PC-3 (cell line): Measurements from ENCODE around the gene PRMT9. TPM values are rescaled to one million over a fixed set of nuclear protein-coding genes. Genes with fewer than 3 reads are reported as not detected.

Source experiments
- ATAC-seq: fragments of 200-7000 bp; cut with Tn5 transposase; 2 replicates; pipeline ENCODE4 v1.9.1; 2020; ENCODE audit warnings: mild to moderate bottlenecking, moderate library complexity
- BruUV-seq: library from RNA; stranded (reverse); fragments of 400-500 nt; replicated peaks from 2 replicates; lab custom pipeline; 2021; lab: Mats Ljungman, UMichigan
- CTCF ChIA-PET: fragments of 300-600 bp; sonication (Branson Sonifier 250); formaldehyde crosslinking; loops from one replicate; lab custom pipeline; 2022; ENCODE audit warnings: antibody characterized with exemption; lab: Charles Lee
- POLR2A ChIA-PET: fragments of 300-600 bp; sonication (Branson Sonifier 250); formaldehyde crosslinking; loops from one replicate; lab custom pipeline; 2022; ENCODE audit warnings: antibody characterized with exemption; ENCODE audit not compliant: unreplicated experiment; lab: Charles Lee
- DNase-seq: peaks from one replicate; pipeline ENCODE4 v3.0.0-alpha.2; 2015
- H2AFZ ChIP-seq: fragments of 300-600 bp; sonication (generic); 2 replicates; pipeline ENCODE4 v1.6.0; 2016; ENCODE audit warnings: antibody characterized with exemption, low read length
- H3F3A ChIP-seq: fragments of 300-600 bp; sonication (generic); one replicate; pipeline ENCODE4 v1.6.0; 2017; ENCODE audit warnings: antibody characterized with exemption, low read length, control low read depth, mild to moderate bottlenecking; ENCODE audit not compliant: unreplicated experiment
- H3K27ac ChIP-seq: fragments of 300-600 bp; sonication (generic); 2 replicates; pipeline ENCODE4 v1.5.1; 2016; ENCODE audit warnings: mild to moderate bottlenecking, low read length
- H3K27me3 ChIP-seq: fragments of 300-600 bp; sonication (generic); 2 replicates; pipeline ENCODE4 v1.6.1; 2016; ENCODE audit warnings: low read length, mixed read lengths
- H3K36me3 ChIP-seq: fragments of 300-600 bp; sonication (generic); 2 replicates; pipeline ENCODE4 v1.6.1; 2016; ENCODE audit warnings: low read depth, mixed run types, low read length, mixed read lengths
- H3K4me1 ChIP-seq: fragments of 300-600 bp; sonication (generic); 2 replicates; pipeline ENCODE4 v1.5.1; 2016; ENCODE audit warnings: low read length; ENCODE audit not compliant: insufficient read depth
- H3K4me2 ChIP-seq: fragments of 300-600 bp; sonication (generic); 2 replicates; pipeline ENCODE4 v1.6.0; 2016; ENCODE audit warnings: low read length
- H3K4me3 ChIP-seq: fragments of 300-600 bp; sonication (generic); 2 replicates; pipeline ENCODE4 v1.5.1; 2016; ENCODE audit warnings: mild to moderate bottlenecking, low read length, mixed read lengths
- H3K79me2 ChIP-seq: fragments of 300-600 bp; sonication (generic); 2 replicates; pipeline ENCODE4 v1.6.1; 2017; ENCODE audit warnings: low read length, mixed read lengths
- H3K9ac ChIP-seq: fragments of 300-600 bp; sonication (generic); 2 replicates; pipeline ENCODE4 v1.6.0; 2016; ENCODE audit warnings: mild to moderate bottlenecking, low read length
- H3K9me2 ChIP-seq: fragments of 300-600 bp; sonication (generic); replicated peaks from 2 replicates; pipeline ENCODE4 v1.6.1; 2016; ENCODE audit warnings: mixed run types, low read length, mixed read lengths
- H3K9me3 ChIP-seq: fragments of 300-600 bp; sonication (generic); 2 replicates; pipeline ENCODE4 v1.6.1; 2016; ENCODE audit warnings: low read length, mixed read lengths
- H4K20me1 ChIP-seq: fragments of 300-600 bp; sonication (generic); 2 replicates; pipeline ENCODE4 v1.6.1; 2016; ENCODE audit warnings: low read length, mixed read lengths
- CTCF ChIP-seq: fragments of 300-600 bp; sonication (generic); conservative IDR thresholded peaks from 2 replicates; pipeline ENCODE4 v1.5.1; 2017; ENCODE audit warnings: antibody characterized with exemption, low read depth, mild to moderate bottlenecking, low read length
- EZH2 ChIP-seq: fragments of 300-600 bp; sonication (generic); IDR thresholded peaks from one replicate; pipeline ENCODE4 v1.6.1; 2017; ENCODE audit warnings: antibody characterized with exemption, mild to moderate bottlenecking, low read length; ENCODE audit not compliant: unreplicated experiment
- EZH2phosphoT487 ChIP-seq: fragments of 300-600 bp; sonication (generic); IDR thresholded peaks from 2 replicates; pipeline ENCODE4 v1.6.1; 2018; ENCODE audit warnings: mild to moderate bottlenecking, antibody characterized with exemption, low read length, borderline replicate concordance
- intact Hi-C: fragments of 100-400 bp; cut with micrococcal nuclease; formaldehyde crosslinking; loops from 2 replicates; pipeline ENCODE4 v1.9.0; 2023
- total RNA-seq: library from RNA; depleted of rRNA; stranded (reverse); fragments of >200 nt; gene quantifications from 2 replicates; pipeline ENCODE4 v1.2.3, GENCODE V29; 2014

Gene PRMT9
- total RNA-seq, 1 experiment from 2014 or later = 6.5 TPM

- Histone ChIP-seq H3K4me2 (no peak overlapping the region), H3F3A (no peaks in the 10 kb centered on the region), H4K20me1 (no peaks in the 10 kb centered on the region), H3K27me3 (no peaks in the 10 kb centered on the region), H3K79me2 (no peaks in the 10 kb centered on the region), H3K9me2 (no peaks in the 10 kb centered on the region), H3K27ac (no peak overlapping the region), H3K9ac (no peak overlapping the region), H3K36me3 (peaks cover 31% of the 10 kb centered on the region), H2AFZ (no peak overlapping the region), H3K9me3 (no peaks in the 10 kb centered on the region), H3K4me1 (0 out of 2 replicates have a peak, but pooled peaks cover 5% of the 10 kb centered on the region), H3K4me3 (no peak overlapping the region)
- no peak for ATAC-seq
- POLR2A ChIA-PET = no interaction called here
- BruUV-seq = no TSS peak
- TF ChIP-seq EZH2phosphoT487 = no peak
- no peak for TF ChIP-seq EZH2
- no peak for TF ChIP-seq CTCF
- intact Hi-C loops = no loop called here
- CTCF ChIA-PET = interaction anchor here (0.6 kb wide), 1 partner anchor 228 kb away, joined by 4 read pairs; no protein-coding TSS in a partner anchor
- no peak for DNase-seq
Observed at GRCh38 chr4:147638365-147638764, 45.6 kb downstream of the PRMT9 start.

GRCh38 chr4:147635348-147635747 is 48.6 kb downstream of the PRMT9 start:
- BruUV-seq = no TSS peak
- no peak overlapping the region for H2AFZ ChIP-seq
- no peaks in the 10 kb centered on the region for H3K27me3 ChIP-seq
- H3K9me2 ChIP-seq = no peaks in the 10 kb centered on the region
- intact Hi-C loops = no loop called here
- ATAC-seq = no peak
- DNase-seq = no peak
- H3K4me1 ChIP-seq = no peaks in the 10 kb centered on the region
- H3K9me3 ChIP-seq = no peaks in the 10 kb centered on the region
- no peak overlapping the region for H3K4me3 ChIP-seq
- no peaks in the 10 kb centered on the region for H3F3A ChIP-seq
- peaks cover 32% of the 10 kb centered on the region for H3K36me3 ChIP-seq
- TF ChIP-seq EZH2 (no peak), EZH2phosphoT487 (no peak)
- H3K27ac ChIP-seq = no peak overlapping the region
- ChIA-PET POLR2A (no interaction called here), CTCF (no interaction called here)
- H3K4me2 ChIP-seq = no peak overlapping the region
- H4K20me1 ChIP-seq = no peaks in the 10 kb centered on the region
- no peak overlapping the region for H3K9ac ChIP-seq
- H3K79me2 ChIP-seq = no peaks in the 10 kb centered on the region

- CTCF ChIA-PET = no interaction called here
- intact Hi-C loops = no loop called here
- Histone ChIP-seq H2AFZ (no peak overlapping the region), H3K27me3 (no peaks in the 10 kb centered on the region), H3K36me3 (peaks cover 34% of the 10 kb centered on the region), H3K79me2 (no peaks in the 10 kb centered on the region), H3K27ac (no peak overlapping the region), H3K9me3 (no peaks in the 10 kb centered on the region), H3K9ac (no peak overlapping the region), H3K4me2 (no peak overlapping the region), H4K20me1 (no peaks in the 10 kb centered on the region), H3K9me2 (no peaks in the 10 kb centered on the region), H3K4me1 (no peaks in the 10 kb centered on the region), H3F3A (no peaks in the 10 kb centered on the region), H3K4me3 (no peak overlapping the region)
- ATAC-seq (no peak), DNase-seq (no peak)
- TF ChIP-seq EZH2 (no peak), CTCF (no peak), EZH2phosphoT487 (no peak)
- no TSS peak for BruUV-seq
- POLR2A ChIA-PET = no interaction called here
Observed at GRCh38 chr4:147633643-147634042, 50.3 kb downstream of the PRMT9 start.
